SK-N-MC (cell line): ENCODE data around the gene SH3BP5.
"Not testable (repeated sequence)": the region's sequence is repeated elsewhere in the genome, so short reads cannot be mapped to it uniquely, and the experiment has no call there.

Experiments
- DNase-seq: peaks from one replicate; pipeline ENCODE4 v3.0.0-alpha.2; 2011; ENCODE audit warnings: low read depth, low spot score
- H3K27ac ChIP-seq: fragments of 200-600 bp; sonication (generic); 2 replicates; pipeline ENCODE4 v1.5.1; 2016; ENCODE audit warnings: mixed run types
- H3K36me3 ChIP-seq: fragments of 200-600 bp; sonication (generic); 2 replicates; pipeline ENCODE4 v1.6.1; 2017; ENCODE audit warnings: antibody characterized with exemption, low read length, mixed read lengths; ENCODE audit not compliant: insufficient read depth
- H3K4me3 ChIP-seq: fragments of 200-600 bp; sonication (generic); 2 replicates; pipeline ENCODE4 v1.5.1; 2016
- H3K9ac ChIP-seq: fragments of 200-600 bp; sonication (generic); 2 replicates; pipeline ENCODE4 v1.8.0; 2017; ENCODE audit warnings: mixed run types, mixed read lengths; ENCODE audit not compliant: insufficient read length
- H3K9me3 ChIP-seq: fragments of 200-600 bp; sonication (generic); 2 replicates; pipeline ENCODE4 v1.6.1; 2017; ENCODE audit warnings: low read depth, mild to moderate bottlenecking, antibody characterized with exemption, low read length, moderate library complexity, mixed read lengths
- EZH2 ChIP-seq: fragments of 200-600 bp; sonication (generic); IDR thresholded peaks from one replicate; pipeline ENCODE4 v1.6.1; 2017; ENCODE audit warnings: antibody characterized with exemption
- FOXP2 ChIP-seq: optimal IDR thresholded peaks from 2 replicates; pipeline ENCODE3; 2011; ENCODE audit warnings: mild to moderate bottlenecking, moderate library complexity; ENCODE audit not compliant: insufficient read depth; ENCODE audit errors: extremely low read length, control extremely low read depth
- POLR2AphosphoS5 ChIP-seq: IDR thresholded peaks from 2 replicates; pipeline ENCODE4 v1.6.1; 2012; ENCODE audit warnings: mild to moderate bottlenecking, low read depth, low read length, borderline replicate concordance

The SH3BP5 gene, protein sequence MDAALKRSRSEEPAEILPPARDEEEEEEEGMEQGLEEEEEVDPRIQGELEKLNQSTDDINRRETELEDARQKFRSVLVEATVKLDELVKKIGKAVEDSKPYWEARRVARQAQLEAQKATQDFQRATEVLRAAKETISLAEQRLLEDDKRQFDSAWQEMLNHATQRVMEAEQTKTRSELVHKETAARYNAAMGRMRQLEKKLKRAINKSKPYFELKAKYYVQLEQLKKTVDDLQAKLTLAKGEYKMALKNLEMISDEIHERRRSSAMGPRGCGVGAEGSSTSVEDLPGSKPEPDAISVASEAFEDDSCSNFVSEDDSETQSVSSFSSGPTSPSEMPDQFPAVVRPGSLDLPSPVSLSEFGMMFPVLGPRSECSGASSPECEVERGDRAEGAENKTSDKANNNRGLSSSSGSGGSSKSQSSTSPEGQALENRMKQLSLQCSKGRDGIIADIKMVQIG

DNA sequence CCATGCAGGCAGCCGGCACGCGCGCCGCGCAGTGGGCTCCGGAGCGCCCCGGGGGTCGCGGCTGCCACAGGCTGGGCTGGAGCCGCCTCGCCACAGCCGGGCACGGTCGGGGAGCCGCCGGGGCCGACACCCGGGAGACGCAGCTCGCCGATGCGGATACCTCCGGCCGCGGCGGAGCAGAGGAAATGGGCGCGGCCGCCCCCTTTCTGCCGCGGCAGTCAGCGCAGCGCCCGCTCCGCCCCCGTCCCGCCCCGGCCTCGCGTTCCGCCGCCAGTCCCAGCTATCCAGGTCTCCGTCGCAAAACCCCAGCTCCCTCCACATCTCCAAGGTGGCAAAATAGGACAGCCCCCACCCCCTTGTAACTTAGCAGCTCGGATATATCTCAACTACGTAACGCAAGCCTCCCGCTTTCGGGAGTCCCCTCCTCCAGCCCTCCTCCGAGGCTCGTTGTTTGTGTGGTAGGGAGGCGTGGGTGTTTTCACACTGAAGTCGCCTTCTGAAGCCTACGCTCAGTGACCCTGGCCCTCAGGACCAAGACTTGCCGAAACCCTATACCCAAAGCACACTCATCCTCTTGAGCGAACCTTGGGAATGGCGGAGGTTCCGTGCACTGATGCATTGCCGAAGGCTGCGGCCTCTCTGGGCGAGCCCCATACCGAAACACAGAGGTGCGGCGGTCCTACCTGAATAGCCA, at the start of gene SH3BP5:
TSS of gene SH3BP5 (minus strand) at position 182 of the 694 bp plus-strand sequence. CDS start at position 4, 178 bp downstream.
- no peak within 1 kb of the TSS for H3K9ac ChIP-seq
- H3K9me3 ChIP-seq: no peaks in the 10 kb centered on the region
- TF ChIP-seq POLR2AphosphoS5 (no peak), EZH2 (no peak), FOXP2 (no peak)
- DNase-seq: no peak
- H3K27ac ChIP-seq: no peak within 1 kb of the TSS
- no peaks in the 10 kb centered on the region for H3K36me3 ChIP-seq
- peak within 1 kb of the TSS; percentile 78 for H3K4me3 ChIP-seq

- DNase-seq: no peak
- H3K9me3 ChIP-seq: no peaks in the 10 kb centered on the region
- TF ChIP-seq POLR2AphosphoS5: no peak
- no peak for TF ChIP-seq EZH2
- TF ChIP-seq FOXP2: no peak
- H3K36me3 ChIP-seq: no peaks in the 10 kb centered on the region
- no peak overlapping the region for H3K27ac ChIP-seq
- H3K9ac ChIP-seq: no peak overlapping the region
- H3K4me3 ChIP-seq: no peak overlapping the region
Measured at GRCh38 chr3:15380980-15381890, 48.8 kb upstream of the SH3BP5 start.

DNA sequence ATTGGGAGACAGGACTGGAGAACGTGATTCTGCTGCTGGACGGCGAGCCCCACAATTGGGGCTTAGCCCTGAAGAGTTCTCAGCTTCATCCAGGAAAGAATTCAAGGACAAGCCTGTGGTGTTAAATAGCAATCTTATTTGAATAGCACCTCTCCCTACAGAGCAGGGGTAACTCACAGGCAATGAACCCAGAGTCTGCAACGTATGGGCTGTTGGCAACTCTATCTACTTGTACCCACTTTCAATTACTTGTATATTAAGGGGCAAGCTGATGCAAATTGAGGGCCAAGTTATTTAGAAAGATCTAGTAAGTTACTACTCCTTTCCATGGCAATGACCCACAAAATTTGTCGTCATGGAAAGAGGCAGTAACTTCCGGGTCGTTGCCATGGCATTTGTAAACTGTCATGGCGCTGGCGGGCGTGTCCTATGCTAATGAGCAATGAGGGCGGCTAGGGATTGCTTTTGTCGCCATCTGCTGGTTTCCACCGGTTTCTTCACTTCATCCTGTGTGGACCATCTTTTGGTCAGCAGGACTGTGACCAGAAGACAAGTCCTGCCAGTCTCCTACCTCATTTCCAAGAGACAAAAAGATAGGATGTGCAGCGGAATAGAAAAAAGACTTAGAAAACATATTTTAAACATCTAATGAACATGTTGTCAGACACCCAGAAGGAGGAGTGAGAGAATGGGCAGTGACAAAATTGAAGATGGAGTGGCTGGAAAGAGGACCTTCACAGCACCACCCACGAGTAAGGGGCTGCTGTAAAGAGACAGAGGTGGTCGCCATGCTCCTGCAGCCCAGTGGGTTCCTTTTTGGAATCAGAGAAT, 45.8 kb upstream of the SH3BP5 start:
- no peak overlapping the region for H3K27ac ChIP-seq
- peak; percentile 37 for DNase-seq
- H3K4me3 ChIP-seq: no peak overlapping the region
- TF ChIP-seq POLR2AphosphoS5: no peak
- no peak for TF ChIP-seq EZH2
- no peak for TF ChIP-seq FOXP2
- no peaks in the 10 kb centered on the region for H3K36me3 ChIP-seq
- no peak overlapping the region for H3K9ac ChIP-seq
- no peaks in the 10 kb centered on the region for H3K9me3 ChIP-seq

DNA sequence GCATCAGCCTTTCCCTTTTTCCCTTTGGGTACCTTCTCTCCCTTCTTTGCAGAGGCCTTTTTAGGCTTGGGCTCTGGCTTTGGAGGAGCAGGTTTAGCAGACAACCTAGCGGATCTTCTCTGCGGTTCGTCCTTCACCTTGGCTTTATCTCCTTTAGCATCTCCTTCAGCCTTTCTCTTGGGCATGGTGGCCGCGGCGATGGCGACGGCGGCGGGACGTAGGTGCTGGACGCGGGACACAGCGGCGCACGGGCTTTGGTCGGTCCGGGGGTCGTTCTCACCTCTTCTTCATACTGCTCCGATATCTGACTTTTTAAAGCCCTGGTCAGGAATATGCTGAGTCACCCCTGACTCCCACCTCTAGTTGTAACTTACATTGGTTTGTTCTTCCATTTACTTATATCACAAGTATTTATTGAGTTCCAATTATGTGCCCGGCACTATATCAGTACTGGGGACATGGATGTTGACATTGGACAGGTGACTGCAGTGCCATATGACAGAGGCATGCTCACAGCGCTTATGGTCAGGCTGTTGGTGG, 43.1 kb upstream of the SH3BP5 start:
- no peak overlapping the region for H3K27ac ChIP-seq
- no peak for DNase-seq
- no peaks in the 10 kb centered on the region for H3K9me3 ChIP-seq
- H3K4me3 ChIP-seq: no peak overlapping the region
- no peak overlapping the region for H3K9ac ChIP-seq
- no peaks in the 10 kb centered on the region for H3K36me3 ChIP-seq
- TF ChIP-seq FOXP2 (no peak), POLR2AphosphoS5 (no peak), EZH2 (no peak)

DNA sequence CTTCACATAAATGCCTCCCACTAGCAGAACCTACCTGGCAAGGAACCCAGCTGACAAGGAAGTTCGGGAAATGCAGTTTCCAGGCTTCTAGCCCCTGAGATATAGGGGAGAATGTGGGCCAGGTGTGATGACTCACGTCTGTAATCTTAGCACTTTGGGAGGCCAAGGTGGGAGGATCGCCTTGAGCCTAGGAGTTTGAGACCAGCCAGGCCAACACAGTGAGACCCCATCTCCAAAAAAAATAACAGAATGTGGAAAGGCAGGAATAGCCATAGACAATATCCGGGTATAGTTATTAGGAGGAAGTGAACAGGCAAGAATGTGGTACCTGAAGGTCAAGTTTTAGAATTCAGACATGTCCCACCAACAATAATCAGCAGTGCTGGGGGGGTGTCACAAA, 40.5 kb upstream of the SH3BP5 start:
- TF ChIP-seq EZH2 (no peak), FOXP2 (no peak), POLR2AphosphoS5 (no peak)
- no peak overlapping the region for H3K4me3 ChIP-seq
- H3K9me3 ChIP-seq: no peaks in the 10 kb centered on the region

GRCh38 chr3:15368561-15369135, 36.3 kb upstream of the SH3BP5 start:
- Histone ChIP-seq H3K9ac (no peak overlapping the region), H3K9me3 (no peaks in the 10 kb centered on the region)

More for the DNA sequence above, 40.5 kb upstream of the SH3BP5 start:
- no peaks in the 10 kb centered on the region for H3K36me3 ChIP-seq
- H3K27ac ChIP-seq: no peak overlapping the region
- DNase-seq: no peak
- no peak overlapping the region for H3K9ac ChIP-seq

GRCh38 chr3:15367059-15367458, 34.7 kb upstream of the SH3BP5 start:
- Histone ChIP-seq H3K9ac (no peak overlapping the region), H3K9me3 (no peaks in the 10 kb centered on the region), H3K4me3 (no peak overlapping the region), H3K36me3 (no peaks in the 10 kb centered on the region), H3K27ac (no peak overlapping the region)
- TF ChIP-seq POLR2AphosphoS5: no peak
- TF ChIP-seq EZH2: no peak
- TF ChIP-seq FOXP2: no peak
- DNase-seq: no peak

More at GRCh38 chr3:15368561-15369135, 36.3 kb upstream of the SH3BP5 start:
- no peak overlapping the region for H3K27ac ChIP-seq
- TF ChIP-seq POLR2AphosphoS5: no peak
- TF ChIP-seq FOXP2: no peak
- no peak for TF ChIP-seq EZH2
- H3K36me3 ChIP-seq: no peaks in the 10 kb centered on the region
- no peak for DNase-seq
- no peak overlapping the region for H3K4me3 ChIP-seq

- H3K9me3 ChIP-seq, H3K9ac ChIP-seq, DNase-seq, H3K36me3 ChIP-seq, H3K4me3 ChIP-seq, H3K27ac ChIP-seq: not testable (repeated sequence)
Measured at GRCh38 chr3:15364078-15364477, 31.7 kb upstream of the SH3BP5 start.
